ENCODE data around the gene SPART. TPM values are rescaled to one million over a fixed set of nuclear protein-coding genes. Genes with fewer than 3 reads are reported as not detected.

Gene SPART
- polyA plus RNA-seq, 2 of the 4 experiments (the other 2 are of a cell fraction), result 33.9 to 37.0 TPM

- POLR2A ChIA-PET, result no interaction called here
- CTCF ChIA-PET, result interaction anchor here (0.6 to 0.7 kb wide), 2 partner anchors 480 to 497 kb away, joined by 3 read pairs; no protein-coding TSS in a partner anchor
- H3K9me3 ChIP-seq, result no peaks in the 10 kb centered on the region
- FAIRE-seq, result no peak
- DNase-seq (ENCODE audit: low read depth in 1 of 2, low spot score in 1 of 2), result no peak
- 48% methylated on average over 3 of the region's 3 CpGs for WGBS (ENCODE audit: missing lambda C conversion rate)
- TF ChIP-seq MAFK (IDR thresholded peaks at IDR 0.05; ENCODE audit: partially characterized antibody) (no peak), SMC3 (IDR thresholded peaks at IDR 0.05) (no peak)
- H3K27ac ChIP-seq, result no peak overlapping the region
- H3K4me1 ChIP-seq, result no peaks in the 10 kb centered on the region
- no peak overlapping the region for H3K4me3 ChIP-seq
- H3K4me2 ChIP-seq, result no peak overlapping the region
- no peak for ATAC-seq
Observed at GRCh38 chr13:36353001-36353400, 6.8 kb upstream of the SPART start.

DNA sequence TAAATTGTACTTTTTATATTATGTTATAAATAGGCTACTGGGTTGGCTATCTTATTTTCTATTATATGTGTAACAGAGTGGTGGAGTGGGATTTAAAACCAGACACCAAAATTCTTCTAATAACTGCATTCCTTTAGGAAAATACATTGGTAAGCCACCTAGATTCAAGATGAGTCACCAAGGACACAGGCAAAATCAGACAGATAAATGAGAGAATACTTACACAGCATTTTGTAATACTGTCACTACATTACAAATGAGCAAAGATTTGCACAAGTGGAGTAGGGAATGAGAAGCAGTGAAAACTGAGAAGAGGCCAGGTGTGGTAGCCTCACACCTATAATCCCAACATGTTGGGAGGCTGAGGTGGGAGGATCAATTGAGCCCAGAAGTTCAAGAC lies 6.2 kb upstream of the SPART start:
- FAIRE-seq (no peak), DNase-seq (ENCODE audit: low read depth in 1 of 2, low spot score in 1 of 2) (no peak), ATAC-seq (no peak)
- POLR2A ChIA-PET, result no interaction called here
- H3K27ac ChIP-seq, result no peak overlapping the region
- H3K4me3 ChIP-seq, result no peak overlapping the region
- no peaks in the 10 kb centered on the region for H3K4me1 ChIP-seq
- no peak overlapping the region for H3K4me2 ChIP-seq
- CTCF ChIA-PET, result interaction anchor here (0.7 kb wide), 1 partner anchor 496 kb away, joined by 3 read pairs; no protein-coding TSS in a partner anchor
- TF ChIP-seq EP300 (IDR thresholded peaks at IDR 0.05) (no peak), ZNF302 (CRISPR knock-in tag; IDR thresholded peaks at IDR 0.05) (no peak), BHLHE40 (IDR thresholded peaks at IDR 0.05; ENCODE audit: low read depth, low read length) (no peak), TFCP2L1 (CRISPR knock-in tag; IDR thresholded peaks at IDR 0.05) (no peak), ZFP36 (IDR thresholded peaks at IDR 0.05; ENCODE audit: borderline replicate concordance, partially characterized antibody) (no peak), CBX8 (IDR thresholded peaks at IDR 0.05) (no peak), HOXB13 (CRISPR knock-in tag; IDR thresholded peaks at IDR 0.05; ENCODE audit: low read depth) (no peak), ZSCAN20 (CRISPR knock-in tag; IDR thresholded peaks at IDR 0.05) (no peak), EHF (CRISPR knock-in tag; IDR thresholded peaks at IDR 0.05) (no peak), FOSL2 (IDR thresholded peaks at IDR 0.05) (no peak), FOSL2 (CRISPR knock-in tag; IDR thresholded peaks at IDR 0.05) (no peak), EHMT2 (IDR thresholded peaks at IDR 0.05; ENCODE audit: low read depth) (no peak), HOXA7 (CRISPR knock-in tag; IDR thresholded peaks at IDR 0.05) (no peak)
- TF ChIP-seq, protein P1, sequence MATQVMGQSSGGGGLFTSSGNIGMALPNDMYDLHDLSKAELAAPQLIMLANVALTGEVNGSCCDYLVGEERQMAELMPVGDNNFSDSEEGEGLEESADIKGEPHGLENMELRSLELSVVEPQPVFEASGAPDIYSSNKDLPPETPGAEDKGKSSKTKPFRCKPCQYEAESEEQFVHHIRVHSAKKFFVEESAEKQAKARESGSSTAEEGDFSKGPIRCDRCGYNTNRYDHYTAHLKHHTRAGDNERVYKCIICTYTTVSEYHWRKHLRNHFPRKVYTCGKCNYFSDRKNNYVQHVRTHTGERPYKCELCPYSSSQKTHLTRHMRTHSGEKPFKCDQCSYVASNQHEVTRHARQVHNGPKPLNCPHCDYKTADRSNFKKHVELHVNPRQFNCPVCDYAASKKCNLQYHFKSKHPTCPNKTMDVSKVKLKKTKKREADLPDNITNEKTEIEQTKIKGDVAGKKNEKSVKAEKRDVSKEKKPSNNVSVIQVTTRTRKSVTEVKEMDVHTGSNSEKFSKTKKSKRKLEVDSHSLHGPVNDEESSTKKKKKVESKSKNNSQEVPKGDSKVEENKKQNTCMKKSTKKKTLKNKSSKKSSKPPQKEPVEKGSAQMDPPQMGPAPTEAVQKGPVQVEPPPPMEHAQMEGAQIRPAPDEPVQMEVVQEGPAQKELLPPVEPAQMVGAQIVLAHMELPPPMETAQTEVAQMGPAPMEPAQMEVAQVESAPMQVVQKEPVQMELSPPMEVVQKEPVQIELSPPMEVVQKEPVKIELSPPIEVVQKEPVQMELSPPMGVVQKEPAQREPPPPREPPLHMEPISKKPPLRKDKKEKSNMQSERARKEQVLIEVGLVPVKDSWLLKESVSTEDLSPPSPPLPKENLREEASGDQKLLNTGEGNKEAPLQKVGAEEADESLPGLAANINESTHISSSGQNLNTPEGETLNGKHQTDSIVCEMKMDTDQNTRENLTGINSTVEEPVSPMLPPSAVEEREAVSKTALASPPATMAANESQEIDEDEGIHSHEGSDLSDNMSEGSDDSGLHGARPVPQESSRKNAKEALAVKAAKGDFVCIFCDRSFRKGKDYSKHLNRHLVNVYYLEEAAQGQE (IDR thresholded peaks at IDR 0.05), result no peak
- no peaks in the 10 kb centered on the region for H3K9me3 ChIP-seq

DNA sequence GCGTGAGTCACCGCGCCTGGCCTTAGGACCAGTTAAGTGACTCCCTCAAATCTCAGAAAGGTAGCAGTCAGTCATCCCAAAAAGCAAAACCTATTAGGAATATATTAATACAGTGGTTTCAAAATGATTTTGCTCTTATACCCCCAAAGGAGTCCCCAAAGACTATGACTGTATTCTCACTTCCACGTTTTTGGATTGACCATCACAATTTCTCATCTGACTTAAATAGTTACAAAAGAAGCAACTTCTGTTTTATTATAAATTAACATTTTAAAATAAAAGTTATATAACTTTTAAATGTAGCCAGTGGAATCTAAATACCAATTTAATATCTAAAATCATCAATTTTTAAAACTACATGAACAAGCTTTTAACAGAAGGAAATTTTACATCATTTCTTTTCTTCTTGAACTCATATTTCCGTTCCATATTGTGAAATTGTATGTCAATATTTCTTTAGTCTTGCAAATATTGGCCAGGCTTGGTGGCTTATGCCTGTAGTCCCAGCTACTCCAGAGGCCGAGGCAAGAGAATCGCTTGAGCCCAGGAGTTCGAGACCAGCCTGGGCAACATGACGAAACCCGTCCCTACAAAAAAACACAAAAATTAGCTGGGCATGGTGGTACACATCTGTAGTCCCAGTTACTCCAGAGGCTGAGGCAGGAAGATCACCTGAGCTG lies 1.5 kb upstream of the SPART start:
- no peak for FAIRE-seq
- CTCF ChIA-PET, result interaction anchor here (1.0 to 2.3 kb wide), 11 partner anchors 14 to 389 kb away, joined by 3 to 11 read pairs (median 5); no protein-coding TSS in a partner anchor
- ATAC-seq, result no peak
- Histone ChIP-seq H3K4me3 (no peak overlapping the region), H3K9me3 (no peaks in the 10 kb centered on the region), H3K27ac (no peak overlapping the region), H3K4me2 (no peak overlapping the region; the same call in 2 of the 3 replicates), H3K4me1 (peaks cover 14% of the 10 kb centered on the region)
- no peak for TF ChIP-seq PHF8 (IDR thresholded peaks at IDR 0.05; ENCODE audit: borderline replicate concordance, low read depth)
- TF ChIP-seq EP300 (IDR thresholded peaks at IDR 0.05), result no peak
- WGBS (ENCODE audit: missing lambda C conversion rate), result 63% methylated on average over 10 of the region's 10 CpGs
- DNase-seq (ENCODE audit: low read depth in 1 of 2, low spot score in 1 of 2), result no peak
- POLR2A ChIA-PET, result no interaction called here
